Activated naive CD8-positive, alpha-beta T cell treated with anti-CD3 and anti-CD28 coated beads, Interleukin-2, amount 50 U/mL, for 24 hours (primary cell): Measurements from ENCODE around the gene NUB1.

Source experiments
- ATAC-seq: fragments of 150-1000 bp; cut with Tn5 transposase; one replicate; pipeline ENCODE4 v1.10.0; 2021
- DNase-seq: peaks from one replicate; pipeline ENCODE4 v3.0.0; 2021
- H3K27ac Mint-ChIP-seq: one replicate; pipeline ENCODE4 v1.8.0; 2021; ENCODE audit warnings: mild to moderate bottlenecking, mixed read lengths
- H3K27me3 Mint-ChIP-seq: one replicate; pipeline ENCODE4 v1.8.0; 2021; ENCODE audit warnings: mixed read lengths
- H3K36me3 Mint-ChIP-seq: one replicate; pipeline ENCODE4 v1.8.0; 2021; ENCODE audit warnings: low read depth, mixed read lengths
- H3K4me1 Mint-ChIP-seq: one replicate; pipeline ENCODE4 v1.8.0; 2021; ENCODE audit warnings: mixed read lengths
- H3K4me3 Mint-ChIP-seq: one replicate; pipeline ENCODE4 v1.8.0; 2021; ENCODE audit warnings: mild to moderate bottlenecking, moderate library complexity, mixed read lengths
- H3K9me3 Mint-ChIP-seq: one replicate; pipeline ENCODE4 v1.8.0; 2021; ENCODE audit warnings: mixed read lengths

The NUB1 gene

DNA sequence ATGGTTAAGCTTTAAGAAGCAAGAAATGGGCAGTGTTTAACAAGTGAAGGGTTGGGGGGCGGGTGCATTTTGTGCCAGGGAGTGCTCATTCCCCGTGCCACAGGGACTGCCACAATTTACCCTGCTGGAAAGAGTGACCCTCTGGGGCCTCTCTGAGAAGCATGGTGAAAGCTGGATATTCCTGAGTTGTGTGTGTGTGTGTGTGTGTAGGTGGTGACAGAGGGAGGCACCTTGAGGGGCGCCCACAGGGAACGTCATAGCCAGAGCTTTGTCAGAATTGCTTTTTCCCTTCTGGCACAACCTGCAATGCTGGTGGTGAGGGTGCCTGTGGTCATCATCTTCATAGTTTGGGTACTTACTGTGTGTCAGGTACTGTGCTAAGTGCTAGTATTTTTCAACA is 70.7 kb downstream of the NUB1 start:
- no peak for DNase-seq
- Mint-ChIP-seq H3K27ac (no peak overlapping the region), H3K4me1 (peaks cover 52% of the 10 kb centered on the region), H3K9me3 (peaks cover 4% of the 10 kb centered on the region), H3K27me3 (peaks cover 35% of the 10 kb centered on the region), H3K36me3 (peaks cover 2% of the 10 kb centered on the region), H3K4me3 (no peak overlapping the region)
- no peak for ATAC-seq

GRCh38 chr7:151413241-151413640 is 71.6 kb downstream of the NUB1 start:
- Mint-ChIP-seq H3K4me1 (peaks cover 52% of the 10 kb centered on the region), H3K27ac (no peak overlapping the region), H3K9me3 (peaks cover 7% of the 10 kb centered on the region), H3K36me3 (peaks cover 2% of the 10 kb centered on the region), H3K27me3 (peaks cover 35% of the 10 kb centered on the region), H3K4me3 (no peak overlapping the region)
- ATAC-seq: no peak
- DNase-seq: no peak

DNA sequence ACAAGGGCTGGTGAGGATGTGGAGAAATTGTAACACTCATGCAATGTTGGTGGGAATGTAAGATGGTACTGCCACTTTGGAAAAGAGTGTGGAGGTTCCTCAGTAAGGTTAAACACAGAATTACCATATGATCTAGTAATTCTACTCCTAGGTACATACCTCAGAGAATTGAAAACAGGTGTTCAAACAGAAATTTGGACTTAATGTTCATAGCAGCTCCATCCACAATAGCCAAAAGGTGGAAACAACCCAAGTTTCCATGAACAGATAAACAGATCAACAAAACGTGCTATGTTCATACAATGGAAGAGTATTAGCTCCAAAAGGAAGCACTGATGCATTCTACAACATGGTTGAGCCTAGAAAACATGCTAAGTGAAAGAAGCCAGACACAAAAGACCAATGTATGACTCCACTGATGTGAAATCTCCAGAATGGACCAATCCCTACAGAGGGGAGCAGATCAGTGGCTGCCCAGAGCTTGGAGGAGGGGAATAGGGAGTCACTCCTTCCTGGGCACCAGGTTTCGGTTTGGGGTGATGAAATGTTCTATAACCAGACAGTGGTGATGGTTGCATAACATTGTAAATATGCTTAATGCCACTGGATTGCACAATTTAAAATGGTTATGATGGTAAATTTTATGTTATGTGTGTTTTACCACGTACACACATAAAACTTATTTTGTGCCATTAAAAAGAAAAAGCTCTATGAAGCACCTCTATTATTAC is 73.9 kb downstream of the NUB1 start:
- ATAC-seq: no peak
- no peak overlapping the region for H3K27ac Mint-ChIP-seq
- H3K36me3 Mint-ChIP-seq: peaks cover 5% of the 10 kb centered on the region
- DNase-seq: no peak
- H3K4me3 Mint-ChIP-seq: no peak overlapping the region
- H3K9me3 Mint-ChIP-seq: peaks cover 9% of the 10 kb centered on the region
- peaks cover 26% of the 10 kb centered on the region for H3K27me3 Mint-ChIP-seq
- peaks cover 41% of the 10 kb centered on the region for H3K4me1 Mint-ChIP-seq

DNA sequence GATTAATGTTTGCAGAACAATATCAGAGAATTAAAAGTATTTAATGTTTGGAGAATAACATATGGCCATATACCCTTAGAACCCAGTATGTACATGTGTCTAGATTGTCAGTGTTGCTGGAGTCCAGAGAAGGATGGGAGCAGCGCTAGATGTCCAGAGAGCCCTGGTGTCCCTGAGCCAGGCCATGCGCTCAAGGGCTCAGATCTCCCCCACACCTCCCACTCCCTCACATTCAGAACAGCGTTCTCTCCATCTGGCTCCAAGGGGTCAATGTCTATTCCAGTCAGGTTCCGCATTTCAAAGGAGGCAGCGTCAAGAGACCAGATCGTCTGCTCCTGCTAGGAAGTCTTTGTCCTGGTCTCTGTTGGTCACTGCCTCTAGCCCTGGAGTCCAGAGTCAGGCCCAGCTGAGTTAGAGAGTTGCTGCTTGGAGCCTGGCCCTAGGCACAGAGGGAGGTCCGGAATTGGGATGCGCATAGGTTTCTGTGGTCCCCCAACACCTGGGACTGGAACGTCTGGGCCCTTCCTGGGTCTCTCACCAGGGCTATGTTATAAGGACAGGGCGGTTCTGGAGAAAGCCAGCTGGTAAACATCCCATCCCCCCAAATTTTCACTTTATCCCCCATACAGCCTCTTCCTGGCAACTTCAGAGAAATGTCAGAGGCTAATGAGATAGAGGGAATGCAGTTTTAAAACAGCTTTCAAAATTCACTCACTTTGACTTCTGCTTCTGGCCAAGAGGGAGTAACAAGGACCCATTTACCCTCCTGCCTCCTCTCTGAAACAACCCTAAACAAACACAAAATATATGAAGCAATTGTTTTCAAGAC is 74.7 kb downstream of the NUB1 start:
- H3K27me3 Mint-ChIP-seq: peaks cover 18% of the 10 kb centered on the region
- peaks cover 5% of the 10 kb centered on the region for H3K36me3 Mint-ChIP-seq
- no peak overlapping the region for H3K4me3 Mint-ChIP-seq
- DNase-seq (no peak), ATAC-seq (no peak)
- peaks cover 35% of the 10 kb centered on the region for H3K4me1 Mint-ChIP-seq
- H3K9me3 Mint-ChIP-seq: peaks cover 9% of the 10 kb centered on the region
- H3K27ac Mint-ChIP-seq: no peak overlapping the region

DNA sequence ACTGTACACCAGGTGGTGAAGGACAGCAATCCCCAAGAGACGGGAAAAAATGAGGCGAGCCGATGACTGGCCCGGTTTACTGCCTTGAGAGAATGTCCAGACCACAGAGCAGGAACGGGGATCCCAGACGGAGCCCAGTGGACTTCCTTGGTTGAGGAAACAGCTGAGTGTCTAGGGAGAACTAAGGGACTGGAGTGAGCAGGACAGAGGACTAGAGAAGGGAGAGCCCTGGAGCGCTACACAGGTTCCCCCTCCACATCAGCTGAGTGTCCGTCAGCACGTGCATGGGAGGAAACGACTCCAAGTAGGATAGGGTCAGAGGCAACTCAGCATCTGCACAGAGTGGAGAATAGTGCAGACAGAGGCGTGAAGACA is 75.3 kb downstream of the NUB1 start:
- peaks cover 5% of the 10 kb centered on the region for H3K36me3 Mint-ChIP-seq
- no peak overlapping the region for H3K4me3 Mint-ChIP-seq
- H3K9me3 Mint-ChIP-seq: peaks cover 9% of the 10 kb centered on the region
- no peak for ATAC-seq
- no peak for DNase-seq
- H3K4me1 Mint-ChIP-seq: peaks cover 30% of the 10 kb centered on the region
- no peak overlapping the region for H3K27ac Mint-ChIP-seq
- peaks cover 12% of the 10 kb centered on the region for H3K27me3 Mint-ChIP-seq

DNA sequence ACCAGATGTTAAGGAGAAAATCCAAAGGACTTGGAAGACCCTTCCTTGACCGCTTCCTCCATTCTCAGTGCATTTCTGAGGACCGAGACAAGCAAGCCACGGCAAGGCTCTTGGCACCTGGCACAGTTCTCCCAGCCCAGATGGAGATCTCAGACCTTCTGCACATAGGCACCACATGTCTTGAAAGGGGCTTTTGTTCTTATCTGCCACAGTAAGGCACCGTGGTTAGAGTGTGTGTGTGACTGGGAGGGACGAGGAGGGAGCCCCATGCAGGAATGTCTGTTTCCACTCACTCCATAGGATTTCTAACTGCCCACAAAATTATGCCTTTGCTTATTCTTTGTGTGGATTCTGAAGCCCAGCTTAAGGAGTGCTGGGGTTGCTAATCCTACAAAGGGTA is 78.5 kb downstream of the NUB1 start:
- H3K27ac Mint-ChIP-seq: no peak overlapping the region
- H3K36me3 Mint-ChIP-seq: peaks cover 3% of the 10 kb centered on the region
- H3K4me3 Mint-ChIP-seq: no peak overlapping the region
- peaks cover 6% of the 10 kb centered on the region for H3K9me3 Mint-ChIP-seq
- ATAC-seq (no peak), DNase-seq (no peak)
- H3K4me1 Mint-ChIP-seq: peaks cover 3% of the 10 kb centered on the region
- no peaks in the 10 kb centered on the region for H3K27me3 Mint-ChIP-seq

- ATAC-seq (no peak), DNase-seq (no peak)
- H3K27ac Mint-ChIP-seq: no peak overlapping the region
- H3K36me3 Mint-ChIP-seq: peaks cover 3% of the 10 kb centered on the region
- H3K9me3 Mint-ChIP-seq: peaks cover 6% of the 10 kb centered on the region
- H3K4me1 Mint-ChIP-seq: no peaks in the 10 kb centered on the region
- H3K4me3 Mint-ChIP-seq: no peak overlapping the region
- no peaks in the 10 kb centered on the region for H3K27me3 Mint-ChIP-seq
Measured at GRCh38 chr7:151422212-151422611, 80.6 kb downstream of the NUB1 start.

GRCh38 chr7:151423226-151423625 is 81.6 kb downstream of the NUB1 start:
- DNase-seq (no peak), ATAC-seq (no peak)
- no peak overlapping the region for H3K4me3 Mint-ChIP-seq
- H3K4me1 Mint-ChIP-seq: peaks cover 6% of the 10 kb centered on the region
- H3K9me3 Mint-ChIP-seq: peaks cover 3% of the 10 kb centered on the region
- no peaks in the 10 kb centered on the region for H3K27me3 Mint-ChIP-seq
- no peak overlapping the region for H3K27ac Mint-ChIP-seq
- H3K36me3 Mint-ChIP-seq: peaks cover 3% of the 10 kb centered on the region

DNA sequence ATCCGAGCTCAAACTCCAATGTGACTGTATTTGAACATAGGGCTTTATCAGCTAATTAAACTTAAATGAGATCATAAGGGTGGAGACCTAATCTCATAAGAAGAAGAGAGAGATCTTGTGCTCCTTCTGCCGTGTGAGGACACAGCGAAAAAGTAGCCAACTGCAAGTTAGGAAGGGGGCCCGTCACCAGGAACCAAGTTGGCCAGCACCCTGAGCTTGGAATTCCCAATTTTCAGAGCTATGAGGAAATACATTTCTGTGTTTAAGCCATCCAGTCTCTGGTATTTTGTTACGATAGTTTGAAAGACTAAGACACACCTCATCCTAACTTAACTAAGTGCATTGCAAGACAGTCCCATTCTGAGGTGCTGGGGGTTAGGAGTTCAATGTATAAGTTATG is 82.3 kb downstream of the NUB1 start:
- Mint-ChIP-seq H3K9me3 (no peaks in the 10 kb centered on the region), H3K27ac (no peak overlapping the region), H3K4me3 (no peak overlapping the region), H3K27me3 (no peaks in the 10 kb centered on the region), H3K4me1 (peaks cover 13% of the 10 kb centered on the region), H3K36me3 (peaks cover 3% of the 10 kb centered on the region)
- ATAC-seq: no peak
- DNase-seq: no peak

DNA sequence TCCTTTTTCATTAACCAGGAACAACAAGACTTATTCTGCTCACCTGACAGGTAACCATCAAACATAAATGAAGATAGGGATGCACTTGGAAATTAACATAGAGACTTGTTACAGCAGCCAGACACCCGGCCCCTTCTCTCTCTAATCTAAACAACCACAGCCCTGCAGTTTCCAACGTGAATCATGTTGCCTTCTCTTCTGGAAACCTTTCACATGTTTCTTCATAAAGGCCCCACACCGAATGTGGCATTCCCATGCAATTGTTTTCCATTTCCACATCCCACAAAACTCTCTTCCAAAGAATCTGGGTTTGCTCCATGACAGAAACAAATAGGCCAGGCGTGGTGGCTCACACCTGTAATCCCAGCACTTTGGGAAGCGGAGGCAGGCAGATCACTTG is 83.2 kb downstream of the NUB1 start:
- ATAC-seq (no peak), DNase-seq (no peak)
- no peaks in the 10 kb centered on the region for H3K27me3 Mint-ChIP-seq
- H3K9me3 Mint-ChIP-seq: no peaks in the 10 kb centered on the region
- H3K4me3 Mint-ChIP-seq: no peak overlapping the region
- peaks cover 22% of the 10 kb centered on the region for H3K4me1 Mint-ChIP-seq
- H3K27ac Mint-ChIP-seq: no peak overlapping the region
- H3K36me3 Mint-ChIP-seq: peaks cover 3% of the 10 kb centered on the region

- Mint-ChIP-seq H3K36me3 (no peaks in the 10 kb centered on the region), H3K4me1 (peaks cover 29% of the 10 kb centered on the region), H3K27ac (no peak overlapping the region), H3K4me3 (no peak overlapping the region), H3K9me3 (no peaks in the 10 kb centered on the region), H3K27me3 (no peaks in the 10 kb centered on the region)
- ATAC-seq: no peak
- no peak for DNase-seq
Measured at GRCh38 chr7:151425670-151426440, 84.2 kb downstream of the NUB1 start.

GRCh38 chr7:151426441-151426903 is 84.9 kb downstream of the NUB1 start:
- H3K4me3 Mint-ChIP-seq: no peak overlapping the region
- ATAC-seq (no peak), DNase-seq (no peak)
- H3K27me3 Mint-ChIP-seq: no peaks in the 10 kb centered on the region
- H3K4me1 Mint-ChIP-seq: peaks cover 29% of the 10 kb centered on the region
- no peaks in the 10 kb centered on the region for H3K36me3 Mint-ChIP-seq
- no peak overlapping the region for H3K27ac Mint-ChIP-seq
- H3K9me3 Mint-ChIP-seq: no peaks in the 10 kb centered on the region

DNA sequence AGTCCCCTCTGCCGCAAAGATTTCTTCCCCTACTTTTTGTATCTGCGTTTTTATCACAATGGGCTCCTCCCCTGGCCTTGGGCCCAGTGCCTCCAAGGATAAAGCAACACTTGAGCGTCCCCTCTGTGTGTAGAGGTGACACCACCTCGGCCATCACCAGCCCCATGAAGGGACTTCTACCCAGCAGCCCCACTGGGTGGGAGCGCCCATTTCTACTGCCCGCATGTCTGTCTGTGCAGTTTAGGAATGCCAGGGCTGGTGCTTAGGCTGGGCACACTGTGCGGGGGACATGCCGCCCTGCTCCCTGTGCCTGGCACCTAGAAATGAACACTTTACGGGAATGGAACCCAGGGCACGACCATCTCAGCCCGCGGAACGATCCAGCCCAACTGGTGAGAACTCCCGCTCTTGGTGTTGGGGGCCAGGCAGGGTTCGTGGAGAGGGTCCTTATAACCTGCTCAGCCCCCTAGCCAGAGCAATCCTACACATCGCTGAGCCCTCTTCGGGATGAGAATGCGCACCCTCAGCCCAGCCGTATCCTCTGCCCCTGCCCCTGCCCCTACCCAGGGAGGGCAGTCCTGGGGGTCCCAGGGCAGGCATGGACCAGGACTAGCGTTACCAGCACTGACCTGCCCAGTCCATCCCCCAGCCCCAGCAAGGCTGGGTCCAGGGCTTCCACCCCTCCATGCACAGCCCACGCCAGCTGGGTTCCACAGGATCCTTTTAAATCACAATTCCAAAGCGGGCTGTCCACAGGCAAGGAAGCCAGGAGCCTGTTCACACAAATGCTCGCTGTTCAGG is 85.5 kb downstream of the NUB1 start:
- ATAC-seq: no peak
- H3K4me1 Mint-ChIP-seq: peaks cover 31% of the 10 kb centered on the region
- no peak overlapping the region for H3K4me3 Mint-ChIP-seq

DNA sequence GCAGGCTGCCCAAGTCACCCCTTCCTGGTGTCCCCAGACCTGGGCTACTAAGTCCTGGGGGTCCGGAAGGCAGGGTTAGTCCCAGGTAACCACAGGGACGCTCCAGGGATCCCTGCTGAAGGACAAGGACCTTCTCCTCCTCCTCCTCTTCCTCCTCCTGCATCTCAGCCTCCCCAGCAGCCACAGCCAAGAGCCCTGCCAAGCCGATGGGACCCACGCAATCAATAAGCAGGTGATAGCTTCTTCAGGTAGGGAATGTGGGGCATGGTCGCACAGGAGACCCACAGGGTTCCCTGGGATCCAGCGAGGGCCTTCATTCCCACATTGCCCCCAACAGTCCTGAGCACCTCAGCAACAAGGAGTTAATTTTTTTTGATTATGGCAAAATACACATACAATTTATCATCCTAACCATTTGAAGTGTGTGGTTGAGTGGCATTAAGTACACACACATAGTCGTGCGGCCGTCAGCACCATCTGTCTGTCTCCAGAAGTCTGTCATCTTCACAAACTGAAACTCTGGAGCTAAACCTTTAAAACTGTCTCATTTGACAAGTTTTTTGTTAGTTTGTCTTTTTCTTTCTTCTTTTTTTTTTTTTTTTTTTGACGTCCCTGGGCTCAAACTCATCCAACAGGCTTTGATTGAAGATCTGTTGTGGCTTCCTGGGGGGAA is 86.2 kb downstream of the NUB1 start:
- H3K4me3 Mint-ChIP-seq: no peak overlapping the region

More for the DNA sequence above, 85.5 kb downstream of the NUB1 start:
- H3K36me3 Mint-ChIP-seq: no peaks in the 10 kb centered on the region
- no peaks in the 10 kb centered on the region for H3K27me3 Mint-ChIP-seq
- DNase-seq: no peak
- no peak overlapping the region for H3K27ac Mint-ChIP-seq
- no peaks in the 10 kb centered on the region for H3K9me3 Mint-ChIP-seq

More for the DNA sequence above, 86.2 kb downstream of the NUB1 start:
- ATAC-seq (no peak), DNase-seq (no peak)
- H3K9me3 Mint-ChIP-seq: no peaks in the 10 kb centered on the region
- H3K27me3 Mint-ChIP-seq: no peaks in the 10 kb centered on the region
- H3K36me3 Mint-ChIP-seq: no peaks in the 10 kb centered on the region
- H3K4me1 Mint-ChIP-seq: peaks cover 35% of the 10 kb centered on the region
- no peak overlapping the region for H3K27ac Mint-ChIP-seq
